Activated naive CD4-positive, alpha-beta T cell (primary cell): ENCODE results near the gene BAD.

Experiments used
- DNase-seq, 4 experiments: peaks; one replicate each; lab custom pipeline; 2025; lab: John Stamatoyannopoulos, UW

Gene BAD

DNA sequence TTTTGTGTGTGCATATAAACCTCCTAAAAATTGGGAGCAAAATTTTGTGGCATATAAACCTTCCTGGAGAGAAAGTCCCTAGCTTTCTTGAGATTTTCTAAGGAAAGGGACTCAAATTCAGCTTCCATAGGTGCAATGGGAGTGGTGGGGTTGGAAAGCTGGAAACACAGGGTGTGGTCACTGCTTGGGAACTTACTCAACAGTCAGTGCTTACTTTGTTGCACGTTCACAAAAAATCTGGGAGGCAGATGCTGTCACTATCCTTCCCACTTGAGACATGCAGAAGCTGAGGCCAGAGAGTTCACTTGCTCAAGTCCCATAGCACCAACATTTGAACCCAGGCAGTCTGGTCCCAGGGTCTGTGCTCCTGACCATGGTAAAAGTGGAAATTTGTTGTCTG is 11.8 kb upstream of the BAD start:
- no peak for DNase-seq

DNA sequence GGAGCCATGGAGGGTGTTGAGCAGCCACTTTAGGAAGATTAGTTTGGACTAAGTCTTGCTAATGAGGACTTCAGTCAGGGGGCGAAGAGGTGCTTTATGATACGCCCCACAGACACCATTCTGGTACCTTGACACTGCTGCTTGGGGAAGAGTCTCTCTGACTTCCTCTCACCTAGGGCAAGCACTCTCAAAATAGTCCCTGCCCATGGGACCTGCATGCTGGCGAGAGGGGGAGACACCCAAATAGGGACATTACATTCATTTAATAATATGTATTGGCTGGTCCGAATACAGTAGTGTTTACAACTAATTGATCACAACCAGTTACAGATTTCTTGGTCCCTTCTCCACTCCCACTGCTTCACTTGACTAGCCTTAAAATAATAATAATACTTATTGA is 11.3 kb upstream of the BAD start:
- DNase-seq: no peak

DNA sequence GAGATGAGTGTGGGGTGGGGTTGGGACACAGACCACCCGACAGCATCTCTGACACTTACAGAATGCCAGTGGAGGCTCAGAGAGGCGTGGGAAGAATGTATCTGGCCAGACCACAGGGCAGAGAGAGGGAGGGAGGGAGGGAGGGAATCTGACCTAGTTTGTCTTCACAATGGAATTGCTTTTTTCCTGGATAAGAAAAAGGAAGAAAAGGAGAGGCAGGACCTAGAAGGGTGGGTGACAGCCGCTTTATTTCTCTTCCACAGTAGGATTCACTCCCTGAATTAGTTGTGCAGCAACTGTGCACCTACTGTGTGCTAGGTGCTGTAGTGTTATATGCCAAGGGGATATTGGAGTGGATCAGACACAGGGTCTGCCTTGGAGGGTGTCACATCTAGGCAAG is 10.3 kb upstream of the BAD start:
- DNase-seq: no peak

DNA sequence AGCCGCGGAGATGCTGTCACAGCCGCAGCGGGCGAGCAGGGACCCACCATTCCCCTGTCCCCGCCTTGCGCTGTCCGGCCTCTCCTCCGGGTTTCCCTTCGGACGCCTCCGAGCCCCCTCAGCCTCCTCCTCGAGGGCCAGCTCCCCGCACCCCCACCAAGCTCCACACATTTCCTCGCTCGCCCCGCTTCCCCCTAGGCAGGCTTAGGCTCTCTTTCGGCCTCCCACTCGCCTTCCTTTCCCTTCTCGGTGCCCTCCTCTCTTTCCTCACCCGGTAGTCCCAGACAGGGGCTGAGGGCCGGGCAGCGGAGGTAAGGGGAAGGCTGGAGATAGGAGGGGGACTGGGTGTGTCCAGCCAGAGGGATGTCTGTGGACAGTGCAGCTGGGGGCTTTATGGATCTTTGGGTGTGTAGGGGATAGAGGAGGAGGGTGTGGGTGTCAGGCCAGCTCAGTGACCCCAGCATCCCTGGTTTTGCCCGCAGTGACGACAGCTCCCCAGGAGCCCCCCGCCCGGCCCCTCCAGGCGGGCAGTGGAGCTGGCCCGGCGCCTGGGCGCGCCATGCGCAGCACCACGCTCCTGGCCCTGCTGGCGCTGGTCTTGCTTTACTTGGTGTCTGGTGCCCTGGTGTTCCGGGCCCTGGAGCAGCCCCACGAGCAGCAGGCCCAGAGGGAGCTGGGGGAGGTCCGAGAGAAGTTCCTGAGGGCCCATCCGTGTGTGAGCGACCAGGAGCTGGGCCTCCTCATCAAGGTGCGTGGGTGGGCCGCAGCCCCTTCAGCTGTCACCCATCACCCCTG is 8.2 kb upstream of the BAD start:
- DNase-seq: no peak

DNA sequence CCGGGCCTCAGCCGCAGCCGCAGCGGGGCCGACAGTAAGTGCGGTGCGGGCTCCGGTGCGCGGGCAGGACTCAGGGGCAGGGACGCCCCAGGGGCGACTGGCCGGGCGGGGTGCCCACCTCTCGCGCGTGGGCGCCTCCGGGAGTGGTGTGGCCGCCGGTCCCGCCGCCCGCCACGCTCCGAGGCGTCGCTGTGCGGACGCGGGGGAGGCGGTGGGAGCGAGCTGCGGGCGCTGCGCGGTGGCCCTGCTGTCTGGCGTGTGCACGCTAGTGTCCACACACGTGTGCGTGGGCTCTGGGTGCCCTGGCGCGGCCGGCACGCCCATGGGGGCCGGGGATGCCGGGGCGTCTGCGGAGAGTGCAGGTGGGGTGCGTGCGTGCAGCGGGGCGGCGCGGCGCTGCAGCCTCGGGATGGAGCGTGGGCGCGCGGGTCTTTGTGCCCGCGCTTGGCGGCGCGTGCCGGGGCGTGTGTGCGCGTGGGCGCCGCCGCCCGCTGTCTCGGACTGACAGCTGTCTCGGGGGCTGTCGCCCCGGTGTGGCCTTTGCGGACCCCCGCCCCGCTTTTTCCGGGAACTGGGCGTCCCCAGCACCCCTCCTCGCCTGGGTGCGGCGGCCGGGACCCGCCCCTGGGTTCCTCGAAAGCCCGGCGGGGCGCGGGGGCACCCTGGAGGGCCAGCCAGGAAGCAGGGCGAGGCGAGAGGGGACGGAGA is 7.4 kb upstream of the BAD start:
- DNase-seq: no peak

GRCh38 chr11:64291262-64291751 is 6.8 kb upstream of the BAD start, which contains the start of gene KCNK4:
Gene KCNK4 (plus strand): TSS chr11:64291302. CDS start chr11:64293019, 1,717 bp downstream.
- no peak for DNase-seq

DNA sequence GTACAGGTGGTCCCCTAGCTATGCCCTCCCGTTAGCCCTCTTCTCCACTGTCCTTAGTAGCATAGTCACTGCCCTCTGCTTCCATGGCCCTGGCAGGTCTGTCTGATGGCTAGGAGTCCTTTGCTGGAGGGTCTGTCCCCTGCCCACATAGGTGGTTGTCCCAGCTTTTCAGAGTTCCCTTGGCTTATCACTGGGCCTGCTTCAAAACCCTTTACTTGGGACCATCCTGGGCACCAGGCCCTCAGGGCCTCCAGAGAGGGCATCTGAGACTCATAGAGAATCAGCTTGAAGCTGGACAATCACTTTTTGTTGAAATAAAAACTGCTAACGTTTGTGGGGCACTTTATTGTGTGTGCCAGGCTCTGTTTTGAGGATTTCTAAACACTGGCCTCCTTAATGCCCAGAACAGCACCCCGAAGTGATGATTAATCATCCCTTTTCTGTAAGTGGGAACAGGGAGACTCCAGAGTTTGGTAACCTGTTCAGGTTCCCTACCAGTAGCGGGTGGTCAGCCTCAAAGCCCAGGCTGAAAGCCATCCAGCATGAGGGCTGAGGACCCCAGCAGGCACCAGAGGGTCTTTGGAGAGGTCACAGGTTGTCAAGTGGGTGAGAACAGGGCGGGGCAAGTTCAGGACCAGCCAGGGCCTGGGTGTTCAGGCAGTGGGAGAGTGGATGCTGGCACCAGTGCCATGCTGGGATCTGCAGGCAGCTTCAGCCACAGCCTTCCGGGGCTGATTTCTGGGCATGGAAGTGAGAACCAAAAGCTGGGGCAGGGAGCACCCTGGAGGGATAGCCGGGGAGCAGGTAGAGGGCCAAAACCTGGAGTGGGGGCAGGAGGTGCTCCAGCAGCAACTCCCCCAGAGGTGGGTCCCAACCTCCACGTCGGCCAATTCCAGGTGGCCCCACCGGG is 6.1 kb upstream of the BAD start:
- no peak for DNase-seq

DNA sequence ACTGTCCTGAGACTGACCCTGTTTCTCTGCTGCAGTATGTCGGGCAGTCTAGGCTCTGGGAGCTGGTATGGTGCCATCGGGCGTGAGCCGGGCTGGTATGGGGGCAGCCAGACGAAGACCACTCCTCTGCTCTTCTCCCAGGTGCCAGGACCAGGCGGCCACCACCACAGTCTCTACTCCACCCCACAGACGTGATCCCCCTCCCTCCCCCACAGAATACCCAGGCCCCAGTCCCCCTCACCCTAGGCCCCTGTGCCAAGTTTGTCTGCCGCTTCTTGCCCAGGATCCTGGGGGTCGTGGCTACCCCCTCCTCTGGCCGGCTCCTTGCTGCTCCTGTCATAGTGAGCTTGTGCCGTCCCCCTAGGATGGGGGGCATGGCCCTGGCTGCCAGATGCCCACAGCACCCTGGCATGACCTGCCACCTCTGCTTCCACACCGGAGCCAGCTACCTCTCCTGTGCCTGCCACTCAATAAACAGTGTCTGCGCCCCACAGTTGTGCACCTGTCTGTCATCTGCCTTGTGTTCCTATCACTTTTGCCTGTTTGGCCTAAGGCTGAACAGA is 4.6 kb upstream of the BAD start:
- no peak for DNase-seq

DNA sequence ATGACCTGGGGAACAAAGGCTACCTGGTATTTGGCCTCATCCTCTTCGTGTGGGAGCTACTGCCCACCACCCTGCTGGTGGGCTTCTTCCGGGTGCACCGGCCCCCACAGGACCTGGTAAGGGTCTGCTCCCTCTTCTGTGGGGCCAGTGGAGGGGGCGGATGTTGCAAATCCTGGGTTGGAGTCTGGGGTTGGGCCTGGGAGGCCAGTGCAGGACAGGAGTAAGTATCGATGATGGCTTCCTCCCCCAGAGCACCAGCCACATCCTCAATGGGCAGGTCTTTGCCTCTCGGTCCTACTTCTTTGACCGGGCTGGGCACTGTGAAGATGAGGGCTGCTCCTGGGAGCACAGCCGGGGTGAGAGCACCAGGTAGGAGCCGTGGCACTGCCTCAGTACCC is 3.9 kb upstream of the BAD start:
- DNase-seq: no peak

GRCh38 chr11:64287676-64288352 is 3.3 kb upstream of the BAD start:
- DNase-seq: no peak

DNA sequence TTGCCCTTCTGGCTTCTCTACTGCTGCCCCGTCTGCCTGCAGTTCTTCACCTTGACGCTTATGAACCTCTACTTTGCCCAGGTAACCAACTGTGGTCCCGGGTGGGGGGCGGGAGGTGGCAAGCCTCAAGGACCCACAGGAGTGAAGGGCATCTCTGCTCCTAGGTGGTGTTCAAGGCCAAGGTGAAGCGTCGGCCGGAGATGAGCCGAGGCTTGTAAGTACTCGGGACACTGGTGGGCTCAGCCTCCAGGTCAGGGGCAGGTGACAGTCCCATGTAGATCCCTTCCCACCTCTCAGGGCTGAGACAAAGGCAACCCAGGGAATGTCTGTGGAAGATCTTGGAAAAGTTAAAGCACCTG is 2.3 kb upstream of the BAD start:
- DNase-seq: no peak

GRCh38 chr11:64285885-64286800 is 1.7 kb upstream of the BAD start:
- DNase-seq: no peak

DNA sequence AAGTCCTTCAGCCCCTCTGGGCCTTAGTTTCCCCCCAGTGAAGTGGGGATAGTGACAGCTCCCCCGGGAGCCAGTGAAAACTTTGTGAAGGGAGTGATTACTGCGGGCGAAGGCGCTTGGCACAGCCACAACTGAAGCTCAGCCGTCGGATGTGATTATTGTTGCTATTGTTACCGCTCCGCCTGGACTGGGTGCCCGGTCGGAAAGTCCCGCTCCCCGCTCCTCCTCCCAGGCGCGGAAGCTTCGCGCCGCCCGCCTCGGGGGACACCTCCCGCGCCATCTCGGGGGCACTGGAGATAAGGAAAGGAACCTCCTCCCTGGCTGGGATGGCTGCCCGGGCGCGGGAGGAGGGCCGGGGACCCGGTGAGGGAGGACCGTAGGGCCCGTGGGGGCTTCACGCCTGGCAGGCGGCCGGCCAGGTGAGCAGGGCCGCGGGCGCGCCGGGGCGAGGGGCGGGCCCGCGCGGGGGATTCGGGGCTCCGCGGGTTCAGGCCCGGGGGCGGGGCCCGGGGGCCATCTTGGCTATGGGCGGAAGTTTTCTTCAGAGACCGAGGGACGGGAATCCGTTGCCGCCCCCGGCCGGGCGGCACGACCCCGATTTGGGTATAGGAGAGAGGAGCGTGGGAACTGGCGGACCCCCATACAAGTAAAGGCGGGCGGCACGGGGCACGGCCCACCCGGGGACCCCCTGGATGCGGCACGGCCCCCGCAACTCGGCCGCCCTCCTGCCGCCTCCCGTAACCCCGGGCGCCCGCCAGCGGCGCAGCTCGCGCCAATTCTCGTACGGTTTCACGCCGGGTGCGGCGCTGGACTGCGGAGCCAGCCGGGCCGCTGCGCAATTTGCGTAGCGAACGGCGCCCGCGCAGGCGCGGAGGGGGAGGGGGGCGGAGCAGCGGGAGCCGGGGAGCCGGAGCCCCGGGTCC is 758 bp upstream of the BAD start, which contains the start of gene GPR137:
Gene GPR137, plus strand, starts transcription at position 887 of the 923 bp plus-strand sequence. CDS start 677 bp downstream, outside the sequence.
- DNase-seq: peak; percentile 88 to 94 (median 91)

DNA sequence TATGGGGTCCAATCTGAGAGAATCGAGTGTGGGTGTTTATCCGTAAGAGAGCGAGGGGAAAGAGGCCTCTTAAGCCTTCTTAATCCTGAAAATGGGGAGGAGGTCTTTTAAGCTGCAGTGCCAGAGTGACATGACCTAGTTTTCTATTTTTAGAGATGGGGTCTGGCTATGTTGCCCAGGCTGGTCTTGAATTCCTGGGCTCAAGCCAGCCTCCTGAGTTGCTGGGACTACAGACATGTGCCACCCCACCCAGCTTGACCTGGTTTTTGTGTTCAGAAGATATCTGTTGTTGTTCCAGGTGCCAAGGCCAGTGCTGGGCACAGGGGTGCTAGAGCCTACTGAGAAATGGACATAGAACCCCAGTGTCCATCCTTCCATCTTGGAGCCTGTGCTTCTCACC is 1.4 kb downstream of the BAD start:
- no peak for DNase-seq

DNA sequence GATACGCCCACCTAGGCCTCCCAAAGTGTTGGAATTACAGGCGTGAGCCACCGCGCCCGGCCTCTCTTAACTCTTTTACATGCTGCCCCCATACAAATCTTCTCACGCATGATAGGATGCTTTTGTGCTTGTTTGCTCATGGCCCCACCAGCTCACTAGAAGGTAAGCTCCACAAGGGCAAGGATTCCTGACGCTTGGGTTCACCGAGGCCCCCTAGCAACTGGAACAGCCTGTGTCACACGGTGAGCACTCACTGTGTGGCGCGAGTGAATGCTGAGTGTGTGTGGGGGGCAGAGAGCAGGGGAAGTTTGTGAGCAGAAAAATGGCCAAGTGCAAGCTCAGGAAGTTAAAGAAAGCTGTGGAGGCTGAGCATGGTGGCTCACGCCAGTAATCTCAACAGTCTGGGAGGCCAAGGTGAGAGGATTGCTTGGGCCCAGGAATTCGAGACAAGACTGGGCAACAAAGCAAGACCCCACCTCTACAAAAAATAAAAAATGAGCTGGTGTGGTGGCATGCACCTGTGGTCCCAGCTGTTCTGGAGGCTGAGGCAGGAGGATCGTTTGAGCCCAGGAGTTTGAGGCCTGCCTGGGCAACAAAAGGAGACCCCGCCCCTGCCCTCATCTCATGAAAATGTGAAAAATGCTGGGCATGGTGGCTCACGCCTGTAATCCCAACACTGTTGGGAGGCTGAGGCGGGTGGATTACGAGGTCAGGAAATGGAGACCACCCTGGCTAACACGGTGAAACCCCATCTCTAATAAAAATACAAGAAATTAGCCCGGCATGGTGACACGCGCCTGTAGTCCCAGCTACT is 2.3 kb downstream of the BAD start:
- DNase-seq: no peak

GRCh38 chr11:64278576-64279190 is 5.8 kb downstream of the BAD start:
- DNase-seq: no peak

GRCh38 chr11:64276653-64277431 is 7.6 kb downstream of the BAD start:
- DNase-seq: no peak
